ENCODE measurements around the gene MYBPH. TPM values are rescaled to one million over a fixed set of nuclear protein-coding genes. Genes with fewer than 3 reads are reported as not detected.

MYBPH gene
- total RNA-seq, 2 donors from 2014 or later = not detected

DNA sequence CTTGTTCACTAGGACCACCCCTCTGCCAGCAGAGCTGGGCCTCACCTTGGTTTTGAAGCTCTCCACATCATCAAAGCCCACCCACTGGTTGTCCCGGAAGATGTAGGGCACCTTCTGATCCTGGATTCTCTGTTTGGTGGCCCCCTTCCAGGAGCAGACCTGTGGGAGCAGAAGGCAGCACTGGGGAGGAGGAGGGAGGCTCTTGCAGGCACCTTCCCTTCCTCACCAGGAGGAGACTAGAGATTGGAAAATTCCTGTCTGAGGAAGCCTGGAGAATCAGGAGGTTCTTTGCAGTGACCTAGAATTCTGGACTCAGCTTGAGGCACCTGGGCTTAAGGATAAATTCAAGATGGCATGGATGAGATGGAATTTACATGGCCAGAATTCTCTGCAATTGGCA is 43.5 kb upstream of the MYBPH start:
- WGBS, 2 donors = 50 to 57% methylated on average over 1 of the region's 1 CpG
- ATAC-seq (no peak), DNase-seq (no peak)
- TF ChIP-seq, protein P1, sequence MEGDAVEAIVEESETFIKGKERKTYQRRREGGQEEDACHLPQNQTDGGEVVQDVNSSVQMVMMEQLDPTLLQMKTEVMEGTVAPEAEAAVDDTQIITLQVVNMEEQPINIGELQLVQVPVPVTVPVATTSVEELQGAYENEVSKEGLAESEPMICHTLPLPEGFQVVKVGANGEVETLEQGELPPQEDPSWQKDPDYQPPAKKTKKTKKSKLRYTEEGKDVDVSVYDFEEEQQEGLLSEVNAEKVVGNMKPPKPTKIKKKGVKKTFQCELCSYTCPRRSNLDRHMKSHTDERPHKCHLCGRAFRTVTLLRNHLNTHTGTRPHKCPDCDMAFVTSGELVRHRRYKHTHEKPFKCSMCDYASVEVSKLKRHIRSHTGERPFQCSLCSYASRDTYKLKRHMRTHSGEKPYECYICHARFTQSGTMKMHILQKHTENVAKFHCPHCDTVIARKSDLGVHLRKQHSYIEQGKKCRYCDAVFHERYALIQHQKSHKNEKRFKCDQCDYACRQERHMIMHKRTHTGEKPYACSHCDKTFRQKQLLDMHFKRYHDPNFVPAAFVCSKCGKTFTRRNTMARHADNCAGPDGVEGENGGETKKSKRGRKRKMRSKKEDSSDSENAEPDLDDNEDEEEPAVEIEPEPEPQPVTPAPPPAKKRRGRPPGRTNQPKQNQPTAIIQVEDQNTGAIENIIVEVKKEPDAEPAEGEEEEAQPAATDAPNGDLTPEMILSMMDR (IDR thresholded peaks at IDR 0.05) = no peak
- no peak for TF ChIP-seq POLR2A (IDR thresholded peaks at IDR 0.05)
- no peak overlapping the region for H3K4me3 ChIP-seq
- intact Hi-C loops (cut with DNase I) = loop anchor here (10.0 kb wide), 1 partner anchor 174 kb away; no protein-coding TSS in a partner anchor
- H3K36me3 ChIP-seq (replicated peaks in 1 of 2; ENCODE audit: insufficient read depth in 1 of 2, low read depth in 2 of 2) = no peaks in the 10 kb centered on the region
- H3K27ac ChIP-seq = no peak overlapping the region
- no peaks in the 10 kb centered on the region for H3K27me3 ChIP-seq
- H3K9me3 ChIP-seq = no peaks in the 10 kb centered on the region
- H3K4me1 ChIP-seq = peaks cover 5% of the 10 kb centered on the region

DNA sequence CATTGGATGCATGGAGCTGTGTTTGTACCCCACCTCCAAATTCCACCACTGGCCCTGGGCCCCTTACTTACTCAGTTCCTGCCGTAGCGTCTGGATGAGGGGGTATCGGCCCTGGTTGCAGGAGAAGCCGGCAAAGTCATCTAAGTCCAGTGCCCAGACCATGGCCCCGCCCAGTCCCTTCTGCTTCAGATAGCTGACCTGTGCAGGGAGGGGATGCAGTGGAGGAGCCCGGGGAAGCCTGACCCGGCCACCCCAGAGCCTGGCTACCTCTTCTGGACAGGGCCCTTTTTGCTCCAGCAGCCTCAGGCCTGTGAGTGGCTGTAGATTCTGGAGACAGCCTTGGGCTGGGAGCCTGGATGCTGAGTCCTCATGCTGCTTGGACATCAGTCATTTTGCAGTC is 42.0 kb upstream of the MYBPH start:
- DNase-seq (no peak), ATAC-seq (no peak)
- intact Hi-C loops (cut with DNase I) = loop anchor here (10.0 kb wide), 1 partner anchor 173 kb away; no protein-coding TSS in a partner anchor
- Histone ChIP-seq H3K36me3 (replicated peaks in 1 of 2; ENCODE audit: insufficient read depth in 1 of 2, low read depth in 2 of 2) (no peaks in the 10 kb centered on the region), H3K27ac (no peak overlapping the region), H3K9me3 (no peaks in the 10 kb centered on the region), H3K27me3 (no peaks in the 10 kb centered on the region), H3K4me3 (no peak overlapping the region), H3K4me1 (peaks cover 5% of the 10 kb centered on the region)
- WGBS, 2 donors = 52% methylated on average over 7 of the region's 7 CpGs; no CpG with 5 or more reads in 1 of the 2 donors
- no peak for TF ChIP-seq POLR2A (IDR thresholded peaks at IDR 0.05)
- TF ChIP-seq, protein P1 (IDR thresholded peaks at IDR 0.05) = no peak

DNA sequence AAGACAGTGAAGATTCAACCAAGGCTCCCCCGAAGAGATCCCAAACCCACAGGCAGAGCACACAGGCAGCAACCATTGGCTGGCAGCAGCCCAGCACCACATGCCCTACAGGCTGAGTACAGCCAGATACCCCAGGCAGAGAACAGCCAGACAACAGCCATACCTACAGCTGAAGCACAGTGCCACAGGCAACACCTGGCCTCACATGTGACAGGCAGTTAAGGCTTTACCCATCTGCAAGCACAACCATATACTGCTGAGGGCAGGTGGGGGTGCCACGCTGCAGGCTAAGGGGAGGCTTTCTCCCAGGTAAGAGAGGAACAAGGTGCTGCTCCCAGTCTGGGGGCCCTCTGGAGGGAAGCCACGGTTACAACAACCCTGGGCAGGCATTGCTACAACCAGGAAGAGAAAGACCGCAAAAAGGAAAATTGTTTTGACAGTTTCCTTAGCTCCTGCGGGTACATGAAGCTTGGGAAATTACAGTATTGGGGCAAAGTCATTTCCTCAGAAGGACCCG is 41.6 kb upstream of the MYBPH start:
- 18 to 29% methylated on average over 4 to 6 of the region's 6 CpGs for WGBS, 2 donors
- H3K27ac ChIP-seq = no peak overlapping the region
- H3K4me1 ChIP-seq = peaks cover 5% of the 10 kb centered on the region
- intact Hi-C loops (cut with DNase I) = loop anchor here (10.0 kb wide), 1 partner anchor 172 kb away; no protein-coding TSS in a partner anchor
- no peaks in the 10 kb centered on the region for H3K36me3 ChIP-seq (replicated peaks in 1 of 2; ENCODE audit: insufficient read depth in 1 of 2, low read depth in 2 of 2)
- no peaks in the 10 kb centered on the region for H3K9me3 ChIP-seq
- no peaks in the 10 kb centered on the region for H3K27me3 ChIP-seq
- H3K4me3 ChIP-seq = no peak overlapping the region
- peak; percentile 43 for ATAC-seq
- peak in 3 of 4 donors; percentile 20 to 29 (median 22) for DNase-seq
- TF ChIP-seq, protein P1 (IDR thresholded peaks at IDR 0.05) = peak in 2 of 7 experiments; percentile 10 to 16
- TF ChIP-seq POLR2A (IDR thresholded peaks at IDR 0.05) = no peak

DNA sequence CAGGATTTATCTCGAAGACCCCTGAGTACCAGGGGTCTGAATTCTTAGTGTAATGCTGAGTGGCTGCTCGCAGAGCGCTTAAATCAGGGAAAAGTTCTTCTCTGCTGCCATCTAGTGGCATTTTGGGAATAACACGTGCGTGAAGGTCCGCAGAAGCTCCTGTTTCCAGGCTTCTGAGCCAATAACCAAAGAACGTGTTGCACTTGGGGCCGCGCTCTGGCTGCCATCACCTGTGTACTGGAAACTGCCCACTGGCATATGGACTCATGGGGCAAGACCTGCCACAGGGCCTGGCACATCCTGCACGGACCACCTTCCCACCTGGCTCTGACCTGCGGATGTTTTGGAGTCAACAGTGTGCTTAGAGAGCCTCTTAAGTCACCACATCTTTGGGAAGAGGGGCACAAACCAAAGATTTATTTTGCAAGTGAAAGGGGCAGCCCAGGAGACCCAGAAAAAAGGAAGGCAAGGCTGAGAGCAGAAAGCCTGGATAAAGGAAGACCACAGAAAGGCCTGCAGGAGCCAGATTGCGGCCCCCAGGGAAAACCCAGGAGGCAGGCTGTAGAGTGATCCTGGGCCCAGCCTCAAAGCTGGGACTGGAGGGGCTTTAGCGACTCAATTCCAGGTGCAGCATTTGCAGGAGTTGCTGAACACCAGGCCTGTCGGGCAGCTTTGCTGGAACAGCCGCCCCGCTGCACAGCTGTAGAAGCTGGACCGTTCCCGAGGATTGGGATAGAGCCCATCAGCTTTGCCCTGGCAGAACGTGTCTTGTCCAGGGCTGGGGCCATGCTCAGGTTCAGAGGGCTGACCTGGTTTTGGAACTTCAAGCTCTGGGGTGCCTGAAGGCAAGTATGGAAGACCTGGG is 40.9 kb upstream of the MYBPH start:
- Histone ChIP-seq H3K27me3 (no peaks in the 10 kb centered on the region), H3K4me1 (peaks cover 5% of the 10 kb centered on the region), H3K4me3 (no peak overlapping the region), H3K36me3 (replicated peaks in 1 of 2; ENCODE audit: insufficient read depth in 1 of 2, low read depth in 2 of 2) (no peaks in the 10 kb centered on the region), H3K9me3 (no peaks in the 10 kb centered on the region), H3K27ac (no peak overlapping the region)
- intact Hi-C loops (cut with DNase I) = loop anchor here (10.0 kb wide), 1 partner anchor 172 kb away; no protein-coding TSS in a partner anchor
- WGBS, 2 donors = 31 to 32% methylated on average over 17 to 19 of the region's 19 CpGs
- peak; percentile 82 for ATAC-seq
- peak; percentile 61 to 67 (median 62) for DNase-seq
- TF ChIP-seq, protein P1 (IDR thresholded peaks at IDR 0.05) = peak; percentile 39 to 83 (median 72)
- TF ChIP-seq POLR2A (IDR thresholded peaks at IDR 0.05) = no peak
